ENCODE data around the gene SREK1IP1.

SREK1IP1 gene

DNA sequence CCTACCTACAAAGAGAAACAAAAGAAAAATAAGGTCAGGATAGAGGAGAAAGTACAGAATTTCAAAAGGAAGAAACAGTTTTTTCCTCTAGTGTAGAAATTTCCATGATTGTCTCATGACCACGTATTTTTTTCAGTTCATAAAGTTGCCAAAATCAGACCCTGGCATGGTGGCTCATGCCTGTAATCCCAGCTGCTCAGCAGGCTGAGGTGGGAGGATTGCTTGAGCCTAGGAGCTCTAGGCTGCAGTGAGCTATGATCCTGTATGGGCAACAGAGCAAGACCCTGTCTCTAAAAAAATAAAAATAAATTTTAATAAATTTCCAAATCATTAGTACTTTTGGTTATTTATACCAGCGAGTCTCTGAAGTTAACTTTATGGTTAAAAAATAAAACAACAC lies 38.0 kb upstream of the SREK1IP1 start:
- H3K4me3 Mint-ChIP-seq, result no peak overlapping the region
- no peak for DNase-seq
- H3K27ac Mint-ChIP-seq, result no peak overlapping the region
- peaks cover 22% of the 10 kb centered on the region for H3K36me3 Mint-ChIP-seq (ENCODE audit: low read depth)
- no peaks in the 10 kb centered on the region for H3K4me1 Mint-ChIP-seq
- TF ChIP-seq CTCF (IDR thresholded peaks at IDR 0.05), result no peak
- no peaks in the 10 kb centered on the region for H3K9me3 Mint-ChIP-seq
- H3K27me3 Mint-ChIP-seq (ENCODE audit: low read depth, poor library complexity), result no peaks in the 10 kb centered on the region

DNA sequence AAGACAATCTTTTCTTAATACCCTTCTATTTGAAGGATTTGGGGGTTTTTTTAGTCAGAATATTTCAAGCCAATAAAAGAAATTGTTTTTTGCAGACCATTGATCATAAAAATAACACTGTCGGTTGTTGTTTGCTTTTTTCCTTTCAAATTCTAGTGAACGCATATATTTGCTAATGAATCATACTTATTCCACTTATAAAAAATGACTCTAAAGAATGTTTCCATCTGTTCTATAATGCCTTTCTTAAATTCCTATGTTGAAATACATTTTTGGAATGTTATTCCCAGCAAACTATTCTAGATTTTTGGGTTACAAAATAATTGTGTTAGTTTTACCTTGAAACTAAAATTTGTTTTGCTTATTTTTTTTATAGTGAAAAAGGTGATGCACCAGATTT lies 32.4 kb upstream of the SREK1IP1 start:
- no peaks in the 10 kb centered on the region for H3K27me3 Mint-ChIP-seq (ENCODE audit: low read depth, poor library complexity)
- no peak overlapping the region for H3K27ac Mint-ChIP-seq
- H3K4me3 Mint-ChIP-seq, result no peak overlapping the region
- no peaks in the 10 kb centered on the region for H3K9me3 Mint-ChIP-seq
- H3K4me1 Mint-ChIP-seq, result no peaks in the 10 kb centered on the region
- peaks cover 6% of the 10 kb centered on the region for H3K36me3 Mint-ChIP-seq (ENCODE audit: low read depth)
- no peak for DNase-seq
- TF ChIP-seq CTCF (IDR thresholded peaks at IDR 0.05), result no peak

DNA sequence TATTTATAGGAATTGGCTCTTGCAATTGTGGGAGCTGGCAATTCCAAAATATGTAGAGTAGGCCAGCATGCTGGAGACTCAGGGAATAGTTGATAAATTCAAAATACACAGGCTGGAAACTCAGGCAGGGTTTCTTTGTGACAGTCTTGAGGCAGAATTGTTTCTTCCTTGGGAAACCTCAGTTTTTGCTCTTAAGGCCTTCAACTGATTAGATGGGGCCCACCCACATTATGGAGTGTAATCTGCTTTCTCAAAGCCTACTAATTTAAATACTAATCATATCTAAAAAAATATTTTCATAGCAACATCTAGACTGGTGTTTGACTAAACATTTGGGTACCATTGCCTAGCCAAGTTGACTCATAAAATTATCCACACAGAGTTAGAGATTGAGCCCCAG lies 27.8 kb upstream of the SREK1IP1 start:
- no peaks in the 10 kb centered on the region for H3K27me3 Mint-ChIP-seq (ENCODE audit: low read depth, poor library complexity)
- no peaks in the 10 kb centered on the region for H3K9me3 Mint-ChIP-seq
- no peak overlapping the region for H3K4me3 Mint-ChIP-seq
- peaks cover 19% of the 10 kb centered on the region for H3K36me3 Mint-ChIP-seq (ENCODE audit: low read depth)
- no peak for DNase-seq
- no peaks in the 10 kb centered on the region for H3K4me1 Mint-ChIP-seq
- no peak overlapping the region for H3K27ac Mint-ChIP-seq
- no peak for TF ChIP-seq CTCF (IDR thresholded peaks at IDR 0.05)

GRCh38 chr5:64794053-64794770 lies 25.7 kb upstream of the SREK1IP1 start:
- Mint-ChIP-seq H3K36me3 (ENCODE audit: low read depth) (peaks cover 19% of the 10 kb centered on the region), H3K27ac (no peak overlapping the region), H3K4me1 (no peaks in the 10 kb centered on the region), H3K27me3 (ENCODE audit: low read depth, poor library complexity) (no peaks in the 10 kb centered on the region), H3K9me3 (no peaks in the 10 kb centered on the region), H3K4me3 (no peak overlapping the region)
- no peak for TF ChIP-seq CTCF (IDR thresholded peaks at IDR 0.05)
- no peak for DNase-seq

DNA sequence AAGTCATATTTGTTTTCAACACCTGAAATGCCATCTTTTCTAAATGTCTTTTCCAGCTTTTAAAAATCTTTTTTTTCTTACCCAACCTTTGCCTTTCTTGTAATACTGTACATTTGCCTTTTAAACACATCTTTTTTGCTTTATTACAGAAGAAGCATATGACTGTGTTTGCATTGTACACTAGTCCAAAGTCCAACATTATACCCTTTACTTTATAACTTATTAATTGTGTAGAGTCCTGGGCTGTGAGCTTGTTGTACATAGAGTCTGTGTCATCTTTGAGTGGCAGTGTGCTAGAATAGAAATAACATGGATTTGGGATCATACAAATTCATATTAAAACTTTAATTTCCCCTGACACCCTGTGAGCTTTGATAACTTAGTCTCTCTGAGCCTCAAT lies 24.0 kb upstream of the SREK1IP1 start:
- H3K4me1 Mint-ChIP-seq, result no peaks in the 10 kb centered on the region
- peaks cover 15% of the 10 kb centered on the region for H3K36me3 Mint-ChIP-seq (ENCODE audit: low read depth)
- H3K4me3 Mint-ChIP-seq, result no peak overlapping the region
- TF ChIP-seq CTCF (IDR thresholded peaks at IDR 0.05), result no peak
- no peaks in the 10 kb centered on the region for H3K27me3 Mint-ChIP-seq (ENCODE audit: low read depth, poor library complexity)
- no peak overlapping the region for H3K27ac Mint-ChIP-seq
- no peaks in the 10 kb centered on the region for H3K9me3 Mint-ChIP-seq
- no peak for DNase-seq

GRCh38 chr5:64790210-64790609 lies 21.7 kb upstream of the SREK1IP1 start:
- Mint-ChIP-seq H3K36me3 (ENCODE audit: low read depth) (peaks cover 18% of the 10 kb centered on the region), H3K27ac (no peak overlapping the region), H3K9me3 (no peaks in the 10 kb centered on the region), H3K27me3 (ENCODE audit: low read depth, poor library complexity) (no peaks in the 10 kb centered on the region), H3K4me3 (no peak overlapping the region), H3K4me1 (no peaks in the 10 kb centered on the region)
- TF ChIP-seq CTCF (IDR thresholded peaks at IDR 0.05), result no peak
- DNase-seq, result no peak

Measured in nephron progenitor cell (in vitro differentiated cells).